NCI-H2227 treated with DMSO at 0.1 percent for 48 hours (cell line): ENCODE results near the gene DLGAP1.

ENCODE experiments used
- DNase-seq: peaks from one replicate; lab custom pipeline; 2025; lab: John Stamatoyannopoulos, UW

DLGAP1 gene

GRCh38 chr18:4286256-4286655, 168.9 kb downstream of the DLGAP1 start:
- no peak for DNase-seq

- no peak for DNase-seq
Observed at GRCh38 chr18:4285525-4285924, 169.6 kb downstream of the DLGAP1 start.

GRCh38 chr18:4284528-4284927, 170.6 kb downstream of the DLGAP1 start:
- DNase-seq: no peak

- DNase-seq: no peak
Observed at GRCh38 chr18:4283746-4284291, 171.3 kb downstream of the DLGAP1 start.

- DNase-seq: no peak
Observed at GRCh38 chr18:4282954-4283353, 172.2 kb downstream of the DLGAP1 start.

- no peak for DNase-seq
Observed at GRCh38 chr18:4276953-4277585, 178.0 kb downstream of the DLGAP1 start.

GRCh38 chr18:4271952-4272351, 183.2 kb downstream of the DLGAP1 start:
- no peak for DNase-seq

GRCh38 chr18:4270988-4271387, 184.1 kb downstream of the DLGAP1 start:
- no peak for DNase-seq

- DNase-seq: no peak
Observed at GRCh38 chr18:4270016-4270415, 185.1 kb downstream of the DLGAP1 start.

- DNase-seq: no peak
Observed at GRCh38 chr18:4267641-4268040, 187.5 kb downstream of the DLGAP1 start.

GRCh38 chr18:4264347-4264791, 190.7 kb downstream of the DLGAP1 start:
- DNase-seq: no peak

- DNase-seq: no peak
Observed at GRCh38 chr18:4260107-4260506, 195.0 kb downstream of the DLGAP1 start.

GRCh38 chr18:4256766-4257417, 198.2 kb downstream of the DLGAP1 start:
- DNase-seq: no peak

GRCh38 chr18:4254840-4255239, 200.3 kb downstream of the DLGAP1 start:
- DNase-seq: no peak

GRCh38 chr18:4252829-4253228, 202.3 kb downstream of the DLGAP1 start:
- DNase-seq: no peak

GRCh38 chr18:4251873-4252272, 203.2 kb downstream of the DLGAP1 start:
- DNase-seq: no peak

- DNase-seq: no peak
Observed at GRCh38 chr18:4251206-4251605, 203.9 kb downstream of the DLGAP1 start.

GRCh38 chr18:4250141-4250540, 205.0 kb downstream of the DLGAP1 start:
- DNase-seq: no peak

GRCh38 chr18:4248686-4249085, 206.4 kb downstream of the DLGAP1 start:
- DNase-seq: no peak

GRCh38 chr18:4246374-4246773, 208.7 kb downstream of the DLGAP1 start:
- DNase-seq: no peak

- DNase-seq: no peak
Observed at GRCh38 chr18:4245456-4245855, 209.7 kb downstream of the DLGAP1 start.

- no peak for DNase-seq
Observed at GRCh38 chr18:4242431-4243161, 212.5 kb downstream of the DLGAP1 start.

GRCh38 chr18:4241090-4241617, 214.0 kb downstream of the DLGAP1 start:
- no peak for DNase-seq
